ENCODE data around the gene FUBP1. TPM values are rescaled to one million over a fixed set of nuclear protein-coding genes. Genes with fewer than 3 reads are reported as not detected.
A peak's percentile ranks its signal among the peaks of the same experiment; 100 is the strongest.
"Not testable (repeated sequence)": the region's sequence is repeated elsewhere in the genome, so short reads cannot be mapped to it uniquely, and the experiment has no call there.

FUBP1 gene
- total RNA-seq, 1 donor: 125 TPM

DNA sequence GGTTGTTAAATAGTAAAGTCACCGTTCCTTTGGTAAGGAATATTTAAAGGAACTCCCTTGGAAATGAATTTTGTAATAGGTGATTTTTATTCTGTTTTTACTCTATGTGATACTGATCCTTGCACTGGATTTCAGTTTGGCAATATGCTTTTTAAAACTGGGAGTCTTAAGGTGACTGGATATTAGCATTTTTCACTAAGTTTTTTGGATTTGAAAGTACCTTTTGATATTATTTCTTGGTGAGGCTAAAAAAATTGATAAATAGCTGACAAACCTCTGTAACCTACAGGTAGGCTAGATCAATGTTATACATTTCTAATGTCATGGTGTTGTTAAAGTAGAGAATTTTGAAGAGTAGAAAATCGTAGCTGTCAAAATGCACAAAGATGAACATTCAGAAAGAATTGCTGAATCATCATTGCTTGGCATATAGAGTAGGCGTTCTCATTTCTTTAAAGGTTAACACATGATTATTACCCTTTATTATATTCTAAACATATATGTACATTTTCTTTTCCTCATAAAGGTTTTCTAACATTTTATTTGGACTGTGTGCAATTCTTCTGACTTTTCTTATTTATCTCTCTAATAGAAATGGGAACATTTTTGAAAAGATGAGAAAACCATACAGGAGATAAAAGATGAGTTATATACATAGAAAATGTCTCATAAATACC lies 24.3 kb upstream of the FUBP1 start:
- TF ChIP-seq, protein P1, sequence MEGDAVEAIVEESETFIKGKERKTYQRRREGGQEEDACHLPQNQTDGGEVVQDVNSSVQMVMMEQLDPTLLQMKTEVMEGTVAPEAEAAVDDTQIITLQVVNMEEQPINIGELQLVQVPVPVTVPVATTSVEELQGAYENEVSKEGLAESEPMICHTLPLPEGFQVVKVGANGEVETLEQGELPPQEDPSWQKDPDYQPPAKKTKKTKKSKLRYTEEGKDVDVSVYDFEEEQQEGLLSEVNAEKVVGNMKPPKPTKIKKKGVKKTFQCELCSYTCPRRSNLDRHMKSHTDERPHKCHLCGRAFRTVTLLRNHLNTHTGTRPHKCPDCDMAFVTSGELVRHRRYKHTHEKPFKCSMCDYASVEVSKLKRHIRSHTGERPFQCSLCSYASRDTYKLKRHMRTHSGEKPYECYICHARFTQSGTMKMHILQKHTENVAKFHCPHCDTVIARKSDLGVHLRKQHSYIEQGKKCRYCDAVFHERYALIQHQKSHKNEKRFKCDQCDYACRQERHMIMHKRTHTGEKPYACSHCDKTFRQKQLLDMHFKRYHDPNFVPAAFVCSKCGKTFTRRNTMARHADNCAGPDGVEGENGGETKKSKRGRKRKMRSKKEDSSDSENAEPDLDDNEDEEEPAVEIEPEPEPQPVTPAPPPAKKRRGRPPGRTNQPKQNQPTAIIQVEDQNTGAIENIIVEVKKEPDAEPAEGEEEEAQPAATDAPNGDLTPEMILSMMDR (IDR thresholded peaks at IDR 0.05; ENCODE audit: insufficient read depth, low read depth, low read length): no peak
- peak; percentile 28 for DNase-seq (ENCODE audit: low read depth)
- no peak overlapping the region for H3K4me3 ChIP-seq (ENCODE audit: low read depth, low read length)

DNA sequence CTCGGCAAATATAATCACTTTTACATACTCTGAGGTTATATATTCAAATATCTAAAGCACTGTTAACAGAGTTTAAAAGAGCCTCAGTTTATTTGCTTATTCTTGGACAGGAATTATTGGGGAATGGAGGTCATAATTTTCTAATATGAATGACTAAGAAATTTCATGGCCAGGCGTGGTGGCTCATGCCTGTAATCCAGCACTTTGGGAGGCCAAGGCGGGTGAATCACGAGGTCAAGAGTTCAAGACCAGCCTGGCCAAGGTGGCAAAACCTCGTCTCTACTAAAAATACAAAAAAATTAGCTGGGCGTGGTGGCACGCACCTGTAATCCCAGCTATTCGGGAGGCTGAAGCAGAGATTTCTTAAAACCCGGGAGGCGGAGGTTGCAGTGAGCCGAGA lies 21.7 kb upstream of the FUBP1 start:
- H3K4me3 ChIP-seq (ENCODE audit: low read depth, low read length); DNase-seq (ENCODE audit: low read depth): not testable (repeated sequence)

DNA sequence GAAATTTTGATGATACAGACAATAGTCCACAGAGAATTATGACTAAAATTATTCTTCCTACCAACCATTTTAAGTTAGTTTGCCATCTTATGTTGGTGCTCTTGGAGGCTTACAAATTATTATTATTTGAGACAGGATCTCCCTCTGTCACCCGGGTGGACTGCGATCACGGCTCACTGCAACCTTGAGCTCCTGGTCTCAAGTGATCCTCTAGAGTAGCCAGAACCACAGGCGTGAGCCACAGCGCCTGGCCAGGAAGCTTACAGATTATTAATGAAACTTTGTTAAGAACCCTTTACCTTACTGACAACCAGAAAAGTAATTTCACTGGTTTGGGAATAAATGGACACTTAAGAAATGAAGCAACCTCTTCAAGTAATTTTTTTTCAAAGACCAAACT lies 17.9 kb upstream of the FUBP1 start:
- TF ChIP-seq, protein P1 (IDR thresholded peaks at IDR 0.05; ENCODE audit: insufficient read depth, low read depth, low read length): no peak
- H3K4me3 ChIP-seq (ENCODE audit: low read depth, low read length): no peak overlapping the region
- no peak for DNase-seq (ENCODE audit: low read depth)

DNA sequence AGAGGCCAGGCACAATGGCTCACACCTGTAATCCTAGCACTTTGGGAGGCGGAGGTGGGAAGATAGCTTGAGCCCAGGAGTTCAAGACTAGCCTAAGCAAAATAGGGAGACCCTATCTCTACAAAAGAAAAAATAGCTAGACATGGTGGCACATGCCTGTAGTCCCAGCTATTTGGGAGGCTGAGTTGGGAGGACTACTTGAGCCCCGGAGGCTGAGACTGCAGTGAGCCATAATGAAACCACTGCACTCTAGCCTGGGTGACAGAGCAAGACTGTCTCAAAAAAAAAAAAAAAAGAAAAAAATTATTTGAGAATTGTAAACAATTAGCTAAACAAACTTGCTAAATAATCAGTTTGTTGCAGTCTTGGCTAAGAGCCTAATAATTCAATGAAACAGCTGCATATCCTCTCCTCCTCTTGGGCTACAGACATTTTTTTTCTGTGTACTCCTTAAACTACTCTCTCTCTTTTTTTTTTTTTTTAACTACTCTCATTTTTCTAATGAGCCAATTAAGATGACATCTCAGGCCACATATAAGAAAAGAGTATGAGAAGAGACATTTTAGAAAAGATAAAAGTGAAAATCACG lies 15.3 kb upstream of the FUBP1 start:
- DNase-seq (ENCODE audit: low read depth): peak; percentile 33
- H3K4me3 ChIP-seq (ENCODE audit: low read depth, low read length): no peak overlapping the region
- TF ChIP-seq, protein P1 (IDR thresholded peaks at IDR 0.05; ENCODE audit: insufficient read depth, low read depth, low read length): no peak

DNA sequence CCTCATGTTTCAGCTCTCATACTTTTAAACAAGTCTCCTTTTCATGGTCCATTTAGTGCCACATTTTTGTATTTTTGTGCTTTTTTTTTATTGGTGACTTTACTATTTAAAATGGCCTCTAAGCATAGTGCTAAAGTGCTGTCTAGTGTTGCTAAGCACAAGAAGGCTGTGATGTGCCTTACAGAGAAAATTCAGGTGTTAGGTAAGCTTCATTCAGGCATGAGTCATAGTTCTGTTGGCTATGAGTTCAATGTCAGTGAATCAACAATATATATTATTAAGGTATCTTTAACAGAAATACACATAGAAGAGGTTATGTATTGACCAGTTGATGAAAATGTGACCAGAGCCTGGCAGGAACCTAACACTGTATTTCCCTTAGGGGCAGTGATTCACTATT lies 12.8 kb upstream of the FUBP1 start:
- TF ChIP-seq, protein P1 (IDR thresholded peaks at IDR 0.05; ENCODE audit: insufficient read depth, low read depth, low read length): no peak
- no peak for DNase-seq (ENCODE audit: low read depth)
- no peak overlapping the region for H3K4me3 ChIP-seq (ENCODE audit: low read depth, low read length)

DNA sequence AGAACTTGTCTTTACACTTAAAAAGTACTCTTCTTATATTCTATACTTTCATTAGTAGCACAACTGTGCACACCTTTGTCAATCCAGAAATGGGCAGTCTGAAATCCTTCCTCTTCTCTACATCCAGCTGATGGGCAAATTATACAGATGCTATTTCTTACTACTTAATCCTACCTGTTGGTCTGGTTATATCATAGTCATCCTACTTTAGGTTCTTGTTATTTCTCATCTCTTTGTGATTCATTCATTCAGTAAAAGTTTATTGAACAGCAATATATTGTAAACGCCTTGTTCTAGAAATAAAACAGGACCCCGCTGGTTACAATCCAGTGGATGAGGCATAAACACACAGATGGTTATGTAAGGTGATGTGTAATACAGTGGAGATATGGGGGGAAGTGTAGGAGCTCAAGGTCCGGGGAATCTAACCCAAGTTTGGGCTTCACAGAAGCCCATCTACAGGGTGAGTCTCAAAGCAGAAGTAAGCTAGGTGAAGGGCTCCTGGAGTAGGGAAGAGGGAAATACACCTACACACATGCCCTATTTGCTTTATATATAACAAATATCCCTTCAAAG lies 11.8 kb upstream of the FUBP1 start:
- no peak overlapping the region for H3K4me3 ChIP-seq (ENCODE audit: low read depth, low read length)
- DNase-seq (ENCODE audit: low read depth): no peak
- TF ChIP-seq, protein P1 (IDR thresholded peaks at IDR 0.05; ENCODE audit: insufficient read depth, low read depth, low read length): no peak

DNA sequence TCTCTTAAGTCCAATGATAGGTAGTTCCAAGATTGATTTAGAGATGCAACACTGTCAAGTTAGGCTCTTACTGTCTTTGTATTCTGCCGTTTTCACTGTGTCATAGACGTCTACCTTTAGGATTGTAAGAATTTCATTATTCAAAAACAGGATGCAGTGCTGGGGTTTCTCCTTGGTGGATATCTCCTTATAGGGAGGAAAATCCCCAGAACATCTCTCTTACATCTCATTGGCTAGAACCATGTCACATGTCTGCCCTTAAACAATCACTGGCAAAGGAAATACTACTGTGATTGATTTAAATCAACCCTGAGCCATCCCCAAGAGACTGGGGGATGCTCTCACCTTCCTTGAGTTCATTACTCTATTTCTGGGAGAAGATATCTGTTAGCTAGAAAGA lies 10.9 kb upstream of the FUBP1 start:
- H3K4me3 ChIP-seq (ENCODE audit: low read depth, low read length): no peak overlapping the region
- TF ChIP-seq, protein P1 (IDR thresholded peaks at IDR 0.05; ENCODE audit: insufficient read depth, low read depth, low read length): no peak
- DNase-seq (ENCODE audit: low read depth): no peak

Data from fibroblast of villous mesenchyme (primary cell).